Urinary bladder (tissue), 4 donors: Measurements from ENCODE around the gene KRT76. TPM values are rescaled to one million over a fixed set of nuclear protein-coding genes. Genes with fewer than 3 reads are reported as not detected.

Source experiments
- DNase-seq: peaks from one replicate; pipeline ENCODE4 v3.0.0-alpha.2; 2015; ENCODE audit errors: extremely low spot score
- H3K27ac ChIP-seq: one replicate; pipeline ENCODE4 v1.5.1; 2013; ENCODE audit warnings: low read depth, mild to moderate bottlenecking, moderate library complexity
- H3K36me3 ChIP-seq: one replicate; pipeline ENCODE4 v1.6.1; 2013; ENCODE audit warnings: mild to moderate bottlenecking, moderate library complexity; ENCODE audit not compliant: insufficient read depth
- H3K4me1 ChIP-seq: one replicate; pipeline ENCODE4 v1.6.1; 2013; ENCODE audit warnings: mild to moderate bottlenecking, moderate library complexity; ENCODE audit not compliant: insufficient read depth
- H3K4me3 ChIP-seq: one replicate; pipeline ENCODE4 v1.5.1; 2013; ENCODE audit warnings: low read depth, low read length
- WGBS: extraction: QIAGEN DNeasy Blood & Tissue Kit; methylation state at CpG from one replicate; pipeline ENCODE4 v1.1.7; 2013; 5-methylcytosine and 5-hydroxymethylcytosine counted together
- polyA plus RNA-seq: library from polyadenylated mRNA; stranded (reverse); fragments of 200-250 nt; gene quantifications from one replicate; pipeline ENCODE4 v1.2.3, GENCODE V29; 2013
- total RNA-seq: library from RNA; depleted of rRNA; stranded (reverse); fragments of >200 nt; gene quantifications from one replicate; pipeline ENCODE4 v1.2.3, GENCODE V29; 2014
- donor health status: healthy with polysubstance abuse.
- donor health status: healthy.

KRT76 gene
- total and polyA plus RNA-seq, 2 donors, result not detected

- DNase-seq, result no peak
These were observed 30.7 kb upstream of the KRT76 start for GRCh38 chr12:52807544-52808470.

GRCh38 chr12:52806821-52807543 lies 29.8 kb upstream of the KRT76 start:
- 90% methylated on average over 11 of the region's 11 CpGs for WGBS
- Histone ChIP-seq H3K27ac (no peak overlapping the region), H3K36me3 (no peaks in the 10 kb centered on the region), H3K4me1 (no peaks in the 10 kb centered on the region), H3K4me3 (no peak overlapping the region)
- DNase-seq, result no peak

More at GRCh38 chr12:52807544-52808470, 30.7 kb upstream of the KRT76 start:
- Histone ChIP-seq H3K36me3 (no peaks in the 10 kb centered on the region), H3K4me1 (no peaks in the 10 kb centered on the region), H3K27ac (no peak overlapping the region), H3K4me3 (no peak overlapping the region)
- 92% methylated on average over 16 of the region's 16 CpGs for whole genome bisulfite sequencing

- no peak overlapping the region for H3K4me3 ChIP-seq
- WGBS, result 97% methylated on average over 3 of the region's 3 CpGs
- no peak for DNase-seq
- H3K4me1 ChIP-seq, result no peaks in the 10 kb centered on the region
- H3K36me3 ChIP-seq, result no peaks in the 10 kb centered on the region
- no peak overlapping the region for H3K27ac ChIP-seq
These were observed 29.1 kb upstream of the KRT76 start for GRCh38 chr12:52806169-52806811.

- H3K4me1 ChIP-seq, result no peaks in the 10 kb centered on the region
- DNase-seq, result no peak
- H3K4me3 ChIP-seq, result no peak overlapping the region
- WGBS, result 90% methylated on average over 3 of the region's 3 CpGs
- H3K36me3 ChIP-seq, result no peaks in the 10 kb centered on the region
- no peak overlapping the region for H3K27ac ChIP-seq
These were observed 28.6 kb upstream of the KRT76 start for GRCh38 chr12:52805739-52806138.

GRCh38 chr12:52805000-52805399 lies 27.9 kb upstream of the KRT76 start:
- no peak overlapping the region for H3K4me3 ChIP-seq
- no peaks in the 10 kb centered on the region for H3K36me3 ChIP-seq
- DNase-seq, result no peak
- WGBS, result 42% methylated on average over 1 of the region's 1 CpG
- H3K4me1 ChIP-seq, result no peaks in the 10 kb centered on the region
- H3K27ac ChIP-seq, result no peak overlapping the region

- H3K36me3 ChIP-seq, result no peaks in the 10 kb centered on the region
- 91% methylated on average over 6 of the region's 6 CpGs for WGBS
- H3K27ac ChIP-seq, result no peak overlapping the region
- no peaks in the 10 kb centered on the region for H3K4me1 ChIP-seq
- H3K4me3 ChIP-seq, result no peak overlapping the region
- DNase-seq, result no peak
These were observed 25.3 kb upstream of the KRT76 start for GRCh38 chr12:52802442-52802841.

GRCh38 chr12:52801773-52802172 lies 24.6 kb upstream of the KRT76 start:
- H3K4me1 ChIP-seq, result no peaks in the 10 kb centered on the region
- H3K27ac ChIP-seq, result no peak overlapping the region
- WGBS, result 85% methylated on average over 3 of the region's 3 CpGs
- H3K4me3 ChIP-seq, result no peak overlapping the region
- DNase-seq, result no peak
- H3K36me3 ChIP-seq, result no peaks in the 10 kb centered on the region

- H3K4me3 ChIP-seq, result no peak overlapping the region
- no peak for DNase-seq
- H3K4me1 ChIP-seq, result no peaks in the 10 kb centered on the region
- WGBS, result 29% methylated on average over 1 of the region's 1 CpG
- H3K27ac ChIP-seq, result no peak overlapping the region
- no peaks in the 10 kb centered on the region for H3K36me3 ChIP-seq
These were observed 23.2 kb upstream of the KRT76 start for GRCh38 chr12:52800259-52800917.

- WGBS, result 91% methylated on average over 5 of the region's 5 CpGs
- Histone ChIP-seq H3K36me3 (no peaks in the 10 kb centered on the region), H3K4me3 (no peak overlapping the region), H3K27ac (no peak overlapping the region), H3K4me1 (no peaks in the 10 kb centered on the region)
- no peak for DNase-seq
These were observed 22.5 kb upstream of the KRT76 start for GRCh38 chr12:52799505-52800211.

GRCh38 chr12:52798671-52799504 lies 21.7 kb upstream of the KRT76 start:
- DNase-seq, result no peak
- Histone ChIP-seq H3K36me3 (no peaks in the 10 kb centered on the region), H3K4me1 (no peaks in the 10 kb centered on the region), H3K4me3 (no peak overlapping the region), H3K27ac (no peak overlapping the region)
- 68% methylated on average over 7 of the region's 7 CpGs for WGBS

- WGBS, result 95% methylated on average over 4 of the region's 4 CpGs
- no peak for DNase-seq
- Histone ChIP-seq H3K4me3 (no peak overlapping the region), H3K36me3 (no peaks in the 10 kb centered on the region), H3K27ac (no peak overlapping the region), H3K4me1 (no peaks in the 10 kb centered on the region)
These were observed 21.0 kb upstream of the KRT76 start for GRCh38 chr12:52798003-52798670.

- no peak overlapping the region for H3K27ac ChIP-seq
- DNase-seq, result no peak
- no peak overlapping the region for H3K4me3 ChIP-seq
- no peaks in the 10 kb centered on the region for H3K36me3 ChIP-seq
- no peaks in the 10 kb centered on the region for H3K4me1 ChIP-seq
These were observed 20.4 kb upstream of the KRT76 start for GRCh38 chr12:52797529-52797894.
